ENCODE measurements around the gene THOC5. TPM values are rescaled to one million over a fixed set of nuclear protein-coding genes. Genes with fewer than 3 reads are reported as not detected.
A peak's percentile ranks its signal among the peaks of the same experiment; 100 is the strongest.
"Not testable (repeated sequence)": the region's sequence is repeated elsewhere in the genome, so short reads cannot be mapped to it uniquely, and the experiment has no call there.

Gene THOC5
- 69.0 and 76.2 TPM in 2 replicates for total RNA-seq

DNA sequence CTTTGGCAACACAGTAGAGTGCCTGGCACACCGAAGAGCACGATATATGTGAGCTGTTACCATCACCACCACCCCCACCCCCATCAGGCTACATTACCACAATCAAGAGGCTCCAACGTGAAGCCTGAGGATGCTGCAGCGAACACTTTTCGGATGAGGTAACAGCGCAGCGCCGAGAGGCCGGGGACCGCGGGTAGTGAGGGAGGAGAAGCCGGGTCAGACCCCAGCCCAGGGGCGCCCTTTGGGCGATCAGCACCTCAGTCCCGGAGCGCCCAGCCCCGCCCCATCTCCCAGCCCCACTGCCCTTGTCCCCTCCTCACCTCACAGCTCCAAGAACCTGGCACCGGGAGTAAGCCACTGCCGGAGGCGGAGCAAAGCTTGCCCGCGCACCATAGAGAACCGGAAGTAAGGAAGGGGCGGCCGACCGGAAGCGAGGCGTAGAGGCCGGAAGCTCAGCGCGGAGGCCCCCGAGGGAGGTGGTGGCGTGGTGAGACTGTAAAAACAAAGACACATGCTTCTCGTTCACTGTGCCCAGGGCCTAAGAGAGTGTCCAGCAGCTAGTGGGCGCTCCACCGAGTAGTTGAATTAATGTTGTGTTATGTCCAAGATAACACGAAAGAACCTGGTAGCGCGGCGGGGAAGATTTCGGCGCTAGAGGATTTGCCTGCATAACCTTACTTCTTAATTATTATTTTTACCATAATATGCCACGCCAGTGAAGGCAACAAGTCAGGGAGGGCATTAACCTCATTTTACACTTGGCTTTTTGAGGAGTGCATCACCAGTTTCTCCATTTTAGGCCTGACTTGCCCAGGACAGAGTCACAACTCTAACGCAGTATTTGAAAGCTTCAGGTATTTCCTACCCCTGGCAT, at the start of gene THOC5:
Gene THOC5, minus strand, starts transcription at position 407 of the 874 bp plus-strand sequence. CDS start 4,610 bp downstream, outside the sequence.
- DNase-seq (ENCODE audit: low spot score) = peak; percentile 86
- intact Hi-C loops (cut with micrococcal nuclease) = loop anchor here (1.0 to 10.0 kb wide), 5 partner anchors 28 to 871 kb away; partner anchors contain the start of genes AP1B1, MTFP1, NF2 and NIPSNAP1
- H3K9me3 Mint-ChIP-seq = no peaks in the 10 kb centered on the region
- H3K27ac Mint-ChIP-seq = peak within 1 kb of the TSS; percentile 94
- no peaks in the 10 kb centered on the region for H3K27me3 Mint-ChIP-seq (ENCODE audit: insufficient read depth)
- peaks cover 23% of the 10 kb centered on the region for H3K4me1 Mint-ChIP-seq (ENCODE audit: low read depth)
- H3K4me3 Mint-ChIP-seq = peak within 1 kb of the TSS; percentile 93
- peaks cover 22% of the 10 kb centered on the region for H3K36me3 Mint-ChIP-seq (ENCODE audit: low read depth)

DNA sequence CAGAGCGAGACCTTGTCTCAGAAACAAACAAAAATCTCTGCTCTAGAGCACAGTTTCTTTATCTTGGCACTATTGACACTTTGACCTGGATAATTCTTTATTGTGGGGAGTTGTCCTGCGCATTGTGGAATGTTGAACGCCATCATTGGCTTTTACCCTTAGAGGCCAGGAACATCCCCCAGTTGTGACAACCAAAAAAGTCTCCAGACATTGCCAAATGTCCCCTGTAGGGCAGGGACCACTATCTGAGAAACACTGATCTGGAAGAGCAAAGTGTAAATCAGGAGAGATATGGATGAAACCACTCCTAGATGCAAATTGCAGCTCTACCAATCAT, 45.1 kb upstream of the THOC5 start:
- H3K27me3 Mint-ChIP-seq (ENCODE audit: insufficient read depth) = peaks cover 1% of the 10 kb centered on the region
- H3K9me3 Mint-ChIP-seq = no peaks in the 10 kb centered on the region
- no peak for DNase-seq (ENCODE audit: low spot score)
- no peak overlapping the region for H3K27ac Mint-ChIP-seq
- peaks cover 4% of the 10 kb centered on the region for H3K4me1 Mint-ChIP-seq (ENCODE audit: low read depth)
- no peak overlapping the region for H3K4me3 Mint-ChIP-seq
- intact Hi-C loops (cut with micrococcal nuclease) = no loop called here
- H3K36me3 Mint-ChIP-seq (ENCODE audit: low read depth) = no peaks in the 10 kb centered on the region

DNA sequence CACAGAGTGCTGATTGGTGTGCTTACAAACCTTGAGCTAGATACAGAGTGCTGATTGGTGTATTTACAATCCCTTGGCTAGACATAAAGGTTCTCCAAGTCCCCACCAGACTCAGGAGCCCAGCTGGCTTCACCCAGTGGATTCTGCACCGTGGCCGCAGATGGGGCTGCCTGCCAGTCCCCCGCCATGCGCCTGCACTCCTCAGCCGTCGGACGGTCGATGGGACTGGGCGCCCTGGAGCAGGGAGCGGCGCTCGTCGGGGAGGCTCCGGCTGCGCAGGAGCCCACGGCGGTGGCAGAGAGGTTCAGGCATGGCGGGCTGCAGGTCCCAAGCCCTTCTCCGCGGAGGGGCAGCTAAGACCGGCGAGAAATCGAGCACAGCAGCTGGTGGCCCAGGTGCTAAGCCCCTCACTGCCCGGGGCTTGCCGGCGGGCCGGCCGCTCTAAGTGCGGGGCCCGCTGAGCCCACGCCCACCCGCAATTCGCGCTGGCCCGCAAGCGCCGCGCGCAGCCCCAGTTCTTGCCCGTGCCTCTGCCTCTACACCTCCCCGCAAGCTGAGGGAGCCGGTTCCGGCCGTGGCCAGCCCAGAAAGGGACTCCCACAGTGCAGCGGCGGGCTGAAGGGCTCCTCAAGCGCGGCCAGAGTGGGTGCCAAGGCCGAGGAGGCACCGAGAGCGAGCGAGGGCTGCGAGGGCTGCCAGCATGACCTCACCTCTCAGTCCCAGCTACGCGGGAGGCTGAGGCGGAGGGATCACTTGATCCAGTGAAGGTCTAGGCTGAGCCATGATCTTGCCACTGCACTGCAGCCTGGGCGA, 44.5 kb upstream of the THOC5 start:
- H3K27ac Mint-ChIP-seq; DNase-seq (ENCODE audit: low spot score); H3K27me3 Mint-ChIP-seq (ENCODE audit: insufficient read depth); H3K4me3 Mint-ChIP-seq; H3K4me1 Mint-ChIP-seq (ENCODE audit: low read depth); H3K9me3 Mint-ChIP-seq; intact Hi-C loops (cut with micrococcal nuclease); H3K36me3 Mint-ChIP-seq (ENCODE audit: low read depth): not testable (repeated sequence)

DNA sequence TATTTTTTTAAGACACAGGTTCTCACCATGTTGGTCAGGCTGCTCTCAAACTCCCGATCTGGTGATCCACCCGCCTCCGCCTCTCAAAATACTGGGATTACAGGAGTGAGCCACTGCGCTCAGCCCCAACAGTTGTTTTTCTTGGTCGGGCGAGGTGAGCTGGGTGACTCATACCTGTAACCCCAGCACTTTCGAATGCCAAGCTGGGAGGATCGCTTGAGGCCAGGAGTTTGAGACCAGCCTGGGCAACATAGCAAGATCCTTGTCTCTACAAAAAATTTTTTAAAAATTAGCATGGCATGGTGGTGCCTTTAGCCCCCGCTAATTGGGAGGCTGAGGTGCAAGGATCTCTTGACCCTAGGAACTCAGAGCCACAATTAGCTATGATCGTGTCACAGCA, 42.9 kb upstream of the THOC5 start:
- Mint-ChIP-seq H3K27ac (no peak overlapping the region), H3K36me3 (ENCODE audit: low read depth) (no peaks in the 10 kb centered on the region)

DNA sequence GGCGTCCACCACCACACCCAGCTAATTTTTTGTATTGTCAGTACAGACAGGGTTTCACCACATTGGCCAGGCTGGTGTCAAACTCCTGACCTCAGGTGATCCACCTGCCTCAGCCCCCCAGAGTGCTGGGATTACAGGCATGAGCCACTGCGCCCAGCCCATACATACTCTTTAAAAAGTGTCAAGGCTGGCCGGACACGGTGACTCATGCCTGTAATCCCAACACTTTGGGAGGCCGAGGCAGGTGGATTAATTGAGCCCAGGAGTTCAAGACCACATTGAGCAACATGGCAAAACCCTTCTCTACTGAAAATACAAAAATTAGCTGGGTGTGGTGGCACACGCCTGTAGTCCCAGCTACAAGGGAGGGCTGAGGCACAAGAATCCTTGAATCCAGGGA, 40.9 kb upstream of the THOC5 start:
- H3K9me3 Mint-ChIP-seq; H3K4me3 Mint-ChIP-seq; H3K36me3 Mint-ChIP-seq (ENCODE audit: low read depth); H3K27ac Mint-ChIP-seq; DNase-seq (ENCODE audit: low spot score); intact Hi-C loops (cut with micrococcal nuclease); H3K27me3 Mint-ChIP-seq (ENCODE audit: insufficient read depth): not testable (repeated sequence)
- H3K4me1 Mint-ChIP-seq (ENCODE audit: low read depth) = peaks cover 11% of the 10 kb centered on the region

More for the DNA sequence above, 42.9 kb upstream of the THOC5 start:
- Mint-ChIP-seq H3K4me1 (ENCODE audit: low read depth) (no peaks in the 10 kb centered on the region), H3K27me3 (ENCODE audit: insufficient read depth) (peaks cover 1% of the 10 kb centered on the region), H3K9me3 (no peaks in the 10 kb centered on the region), H3K4me3 (no peak overlapping the region)
- intact Hi-C loops (cut with micrococcal nuclease) = no loop called here
- DNase-seq (ENCODE audit: low spot score) = no peak

DNA sequence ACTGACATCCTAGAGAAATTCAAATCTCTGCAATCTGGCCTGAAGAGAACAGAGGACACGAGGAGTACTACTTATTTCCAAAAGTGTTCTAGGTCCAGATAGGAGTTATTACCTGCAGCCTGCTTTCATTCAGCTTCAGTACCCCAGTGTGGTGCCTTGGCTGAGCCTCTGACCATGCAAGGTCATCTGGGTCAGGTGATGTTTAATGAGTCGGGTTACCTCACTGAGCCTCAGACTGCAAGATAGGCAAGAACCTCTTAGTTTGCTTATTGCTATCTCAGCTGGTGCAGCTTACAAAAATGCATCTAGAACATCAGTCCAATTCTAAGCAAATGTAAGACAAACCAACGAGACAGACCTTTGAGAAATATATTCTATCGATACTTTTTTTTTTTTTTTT, 40.4 kb upstream of the THOC5 start:
- no peak for DNase-seq (ENCODE audit: low spot score)
- no peak overlapping the region for H3K4me3 Mint-ChIP-seq
- no peaks in the 10 kb centered on the region for H3K9me3 Mint-ChIP-seq
- no peak overlapping the region for H3K27ac Mint-ChIP-seq
- no peaks in the 10 kb centered on the region for H3K36me3 Mint-ChIP-seq (ENCODE audit: low read depth)
- intact Hi-C loops (cut with micrococcal nuclease) = no loop called here
- H3K4me1 Mint-ChIP-seq (ENCODE audit: low read depth) = peaks cover 11% of the 10 kb centered on the region
- peaks cover 1% of the 10 kb centered on the region for H3K27me3 Mint-ChIP-seq (ENCODE audit: insufficient read depth)

GRCh38 chr22:29587938-29588699, 34.6 kb upstream of the THOC5 start:
- Mint-ChIP-seq H3K27me3 (ENCODE audit: insufficient read depth) (no peaks in the 10 kb centered on the region), H3K4me3 (no peak overlapping the region), H3K4me1 (ENCODE audit: low read depth) (peaks cover 11% of the 10 kb centered on the region), H3K36me3 (ENCODE audit: low read depth) (no peaks in the 10 kb centered on the region), H3K27ac (no peak overlapping the region), H3K9me3 (no peaks in the 10 kb centered on the region)
- intact Hi-C loops (cut with micrococcal nuclease) = no loop called here
- no peak for DNase-seq (ENCODE audit: low spot score)

GRCh38 chr22:29586193-29586705, 32.7 kb upstream of the THOC5 start:
- H3K9me3 Mint-ChIP-seq; H3K4me3 Mint-ChIP-seq; DNase-seq (ENCODE audit: low spot score); intact Hi-C loops (cut with micrococcal nuclease); H3K27me3 Mint-ChIP-seq (ENCODE audit: insufficient read depth); H3K27ac Mint-ChIP-seq; H3K36me3 Mint-ChIP-seq (ENCODE audit: low read depth): not testable (repeated sequence)
- H3K4me1 Mint-ChIP-seq (ENCODE audit: low read depth) = peaks cover 17% of the 10 kb centered on the region

GRCh38 chr22:29584975-29585374, 31.4 kb upstream of the THOC5 start:
- H3K36me3 Mint-ChIP-seq (ENCODE audit: low read depth) = no peaks in the 10 kb centered on the region

GRCh38 chr22:29581799-29582198, 28.2 kb upstream of the THOC5 start:
- peak overlapping the region; percentile 93 for H3K27ac Mint-ChIP-seq
- peaks cover 13% of the 10 kb centered on the region for H3K4me1 Mint-ChIP-seq (ENCODE audit: low read depth)
- H3K27me3 Mint-ChIP-seq (ENCODE audit: insufficient read depth) = peaks cover 2% of the 10 kb centered on the region
- peak overlapping the region; percentile 92 for H3K4me3 Mint-ChIP-seq
- H3K36me3 Mint-ChIP-seq (ENCODE audit: low read depth) = no peaks in the 10 kb centered on the region
- no peak for DNase-seq (ENCODE audit: low spot score)
- no peaks in the 10 kb centered on the region for H3K9me3 Mint-ChIP-seq
- intact Hi-C loops (cut with micrococcal nuclease) = loop anchor here (1.0 kb wide), 2 partner anchors 22 to 28 kb away; partner anchors contain the start of genes NF2 and THOC5

More at GRCh38 chr22:29584975-29585374, 31.4 kb upstream of the THOC5 start:
- Mint-ChIP-seq H3K4me1 (ENCODE audit: low read depth) (peaks cover 11% of the 10 kb centered on the region), H3K27ac (no peak overlapping the region), H3K9me3 (no peaks in the 10 kb centered on the region), H3K27me3 (ENCODE audit: insufficient read depth) (peaks cover 2% of the 10 kb centered on the region), H3K4me3 (no peak overlapping the region)
- no peak for DNase-seq (ENCODE audit: low spot score)
- intact Hi-C loops (cut with micrococcal nuclease) = no loop called here

- Mint-ChIP-seq H3K27ac (peak overlapping the region; percentile 93), H3K4me3 (peak overlapping the region; percentile 92), H3K4me1 (ENCODE audit: low read depth) (peaks cover 13% of the 10 kb centered on the region), H3K27me3 (ENCODE audit: insufficient read depth) (peaks cover 2% of the 10 kb centered on the region), H3K36me3 (ENCODE audit: low read depth) (no peaks in the 10 kb centered on the region), H3K9me3 (no peaks in the 10 kb centered on the region)
- no peak for DNase-seq (ENCODE audit: low spot score)
- intact Hi-C loops (cut with micrococcal nuclease) = no loop called here
These were observed 26.7 kb upstream of the THOC5 start for GRCh38 chr22:29580200-29580810.
